Astrocyte (in vitro differentiated cells and primary cell): ENCODE measurements around the gene TLL2.

Experiments
- CTCF ChIP-seq: IDR thresholded peaks from 2 replicates; pipeline ENCODE4 v1.5.1; 2011; ENCODE audit warnings: low read depth, mild to moderate bottlenecking, inconsistent platforms, low read length, moderate library complexity; ENCODE audit not compliant: insufficient read depth
- EZH2 ChIP-seq: IDR thresholded peaks from 2 replicates; pipeline ENCODE4 v1.6.1; 2012; ENCODE audit warnings: mild to moderate bottlenecking, low read length, inconsistent platforms; ENCODE audit not compliant: insufficient read depth

DNA sequence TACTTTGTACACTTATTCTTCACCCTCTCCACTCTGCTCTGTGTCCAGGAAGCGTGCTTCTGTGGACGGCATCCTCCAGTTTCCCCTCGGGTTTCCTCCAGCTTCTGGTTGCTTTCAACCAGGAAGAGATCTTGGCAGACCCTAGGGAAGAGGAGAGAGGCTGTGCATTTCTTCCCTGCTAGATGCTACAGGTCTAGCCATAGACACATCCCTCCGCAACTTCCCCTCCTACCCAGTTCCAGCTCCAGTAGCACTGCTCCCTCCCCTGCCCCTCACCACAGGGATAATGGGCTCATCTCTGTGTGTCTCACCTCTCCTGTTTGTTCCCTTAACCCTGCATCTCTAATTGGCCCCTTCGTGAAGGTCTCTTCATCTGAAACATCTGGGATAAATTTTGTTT lies 16.3 kb downstream of the TLL2 start:
- TF ChIP-seq CTCF, result no peak
- TF ChIP-seq EZH2, result no peak
